ENCODE results near the gene SASH1.
A peak's percentile ranks its signal among the peaks of the same experiment; 100 is the strongest.

The SASH1 gene

DNA sequence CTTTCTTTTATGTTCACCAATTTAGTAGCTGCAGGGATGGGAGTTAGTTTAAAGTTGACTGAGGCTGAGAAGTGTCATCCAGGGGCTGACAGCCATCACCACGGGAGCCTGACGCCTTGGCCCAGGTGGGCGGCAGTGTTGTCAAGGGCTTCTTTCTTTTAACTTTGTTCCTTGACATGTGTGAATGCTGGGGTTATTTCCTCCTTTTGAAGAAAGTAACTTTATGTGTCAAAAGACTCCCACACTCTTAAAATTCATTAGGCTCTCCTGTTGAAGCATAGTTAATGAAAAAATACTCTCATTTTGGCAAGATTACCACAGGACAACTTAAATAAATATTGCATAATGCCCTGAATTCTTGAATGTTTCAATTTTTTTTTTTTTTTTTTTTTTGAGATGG, 50.0 kb downstream of the SASH1 start:
- no peak for DNase-seq
- in situ Hi-C loops (cut with HindIII; ENCODE audit: low pct_ligation_motif_present, low pct_unique_long_range_greater_than_20kb, low sequenced_read_pairs): no loop called here

DNA sequence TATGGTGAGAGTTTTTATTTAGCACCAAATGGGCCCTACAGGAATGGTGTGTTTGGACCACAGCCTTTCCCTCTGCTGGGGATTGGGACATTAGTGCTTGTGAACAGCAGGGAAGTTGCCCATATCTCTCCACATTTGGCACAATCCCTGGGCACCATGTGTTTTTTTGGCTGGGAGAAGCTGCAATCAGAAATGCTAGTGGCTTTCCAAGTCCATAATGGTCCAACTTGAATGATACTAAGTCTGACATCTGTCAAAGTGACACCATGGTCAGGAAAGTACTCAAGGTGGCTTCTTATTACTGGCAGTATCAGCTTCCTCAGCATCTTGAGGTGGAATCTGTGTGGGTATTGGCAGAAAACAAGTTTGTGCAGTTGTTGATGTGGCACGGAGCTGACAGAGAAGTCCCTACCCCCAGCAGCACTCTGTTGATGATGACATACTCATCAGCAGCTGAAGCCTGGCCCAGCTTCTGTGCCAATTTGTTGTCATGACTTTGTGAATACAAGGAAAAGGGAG, 53.0 kb downstream of the SASH1 start:
- in situ Hi-C loops (cut with HindIII; ENCODE audit: low pct_ligation_motif_present, low pct_unique_long_range_greater_than_20kb, low sequenced_read_pairs): no loop called here
- no peak for DNase-seq

DNA sequence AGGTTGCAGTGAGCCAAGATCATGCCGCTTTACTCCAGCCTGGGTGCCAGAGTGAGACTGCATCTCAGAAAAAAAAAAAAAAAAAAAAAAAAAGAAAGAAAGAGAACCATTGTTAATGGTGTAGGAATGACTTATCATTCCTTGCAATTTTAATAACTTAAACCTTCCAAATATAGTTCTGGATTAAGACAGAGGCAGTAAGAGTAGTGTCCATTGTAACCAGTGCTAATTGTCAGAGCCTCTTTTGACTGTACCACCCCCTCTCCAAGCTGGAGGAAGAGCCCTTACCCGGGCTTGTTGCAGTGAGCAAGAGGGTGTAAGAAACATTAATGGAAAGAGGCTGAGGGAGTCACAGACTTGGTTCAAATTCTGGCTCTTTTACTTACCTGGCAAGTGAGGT, 53.8 kb downstream of the SASH1 start:
- in situ Hi-C loops (cut with HindIII; ENCODE audit: low pct_ligation_motif_present, low pct_unique_long_range_greater_than_20kb, low sequenced_read_pairs): no loop called here
- DNase-seq: no peak

DNA sequence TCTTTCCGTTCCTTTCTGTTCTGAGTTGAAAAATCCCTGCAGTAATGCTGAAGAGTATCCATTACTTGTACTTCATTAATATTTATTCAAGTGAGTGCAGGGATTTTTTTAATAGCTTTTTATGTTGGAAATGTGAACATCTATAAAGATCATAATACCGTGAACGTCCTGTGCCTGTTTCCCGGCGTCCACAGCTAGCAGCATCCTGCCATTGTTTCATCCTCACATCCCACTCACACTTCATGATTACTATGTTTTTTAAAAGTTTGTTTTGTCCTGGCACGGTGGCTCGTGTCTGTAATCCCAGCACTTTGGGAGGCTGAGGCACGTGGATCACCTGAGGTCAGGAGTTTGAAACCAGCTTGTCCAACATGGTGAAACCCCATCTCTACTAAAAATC, 54.3 kb downstream of the SASH1 start:
- in situ Hi-C loops (cut with HindIII; ENCODE audit: low pct_ligation_motif_present, low pct_unique_long_range_greater_than_20kb, low sequenced_read_pairs): no loop called here
- DNase-seq: no peak

GRCh38 chr6:148398244-148398643, 55.6 kb downstream of the SASH1 start:
- in situ Hi-C loops (cut with HindIII; ENCODE audit: low pct_ligation_motif_present, low pct_unique_long_range_greater_than_20kb, low sequenced_read_pairs): no loop called here
- DNase-seq: no peak

- DNase-seq: no peak
- in situ Hi-C loops (cut with HindIII; ENCODE audit: low pct_ligation_motif_present, low pct_unique_long_range_greater_than_20kb, low sequenced_read_pairs): no loop called here
These were observed 56.0 kb downstream of the SASH1 start for GRCh38 chr6:148398678-148399077.

DNA sequence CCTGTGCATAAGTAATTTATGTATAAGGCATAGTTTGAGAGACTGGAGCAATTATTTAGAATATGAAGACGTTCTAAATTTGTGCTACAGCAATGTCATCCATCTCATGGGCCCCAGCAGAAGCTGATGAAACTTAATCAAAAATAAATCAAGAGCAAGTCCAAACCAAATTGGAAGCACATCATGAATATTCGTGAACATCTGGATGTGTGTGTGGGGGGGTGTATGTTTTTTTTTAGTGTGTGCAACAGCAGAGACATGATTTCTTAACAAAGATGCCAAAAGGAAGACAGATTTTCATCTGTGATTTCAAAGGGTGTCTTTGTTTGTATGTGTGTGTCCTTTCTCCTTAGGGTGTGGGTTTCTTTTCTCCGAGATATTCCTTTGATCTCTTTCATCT, 58.9 kb downstream of the SASH1 start:
- in situ Hi-C loops (cut with HindIII; ENCODE audit: low pct_ligation_motif_present, low pct_unique_long_range_greater_than_20kb, low sequenced_read_pairs): no loop called here
- no peak for DNase-seq

- no peak for DNase-seq
- in situ Hi-C loops (cut with HindIII; ENCODE audit: low pct_ligation_motif_present, low pct_unique_long_range_greater_than_20kb, low sequenced_read_pairs): no loop called here
These were observed 61.9 kb downstream of the SASH1 start for GRCh38 chr6:148404456-148405054.

DNA sequence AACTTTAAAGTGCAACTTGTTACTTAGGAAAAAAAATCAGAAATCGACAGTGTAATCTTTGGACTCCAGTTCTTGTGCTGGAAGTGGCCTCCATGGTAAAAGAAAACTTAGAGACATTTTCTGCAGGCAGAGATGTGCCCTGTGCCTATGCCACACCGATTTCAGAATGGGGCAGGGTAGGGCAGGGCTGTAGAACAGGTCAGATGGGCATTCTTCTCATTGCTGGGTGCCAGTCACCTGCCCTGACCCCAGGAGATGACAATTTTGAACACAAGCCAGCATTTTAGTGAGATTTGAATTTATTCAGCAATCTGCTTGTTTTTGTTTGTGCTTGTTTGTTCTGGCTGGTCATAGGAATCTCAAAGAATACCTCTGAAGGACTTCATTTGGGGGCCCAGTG, 63.3 kb downstream of the SASH1 start:
- in situ Hi-C loops (cut with HindIII; ENCODE audit: low pct_ligation_motif_present, low pct_unique_long_range_greater_than_20kb, low sequenced_read_pairs): no loop called here
- DNase-seq: no peak

DNA sequence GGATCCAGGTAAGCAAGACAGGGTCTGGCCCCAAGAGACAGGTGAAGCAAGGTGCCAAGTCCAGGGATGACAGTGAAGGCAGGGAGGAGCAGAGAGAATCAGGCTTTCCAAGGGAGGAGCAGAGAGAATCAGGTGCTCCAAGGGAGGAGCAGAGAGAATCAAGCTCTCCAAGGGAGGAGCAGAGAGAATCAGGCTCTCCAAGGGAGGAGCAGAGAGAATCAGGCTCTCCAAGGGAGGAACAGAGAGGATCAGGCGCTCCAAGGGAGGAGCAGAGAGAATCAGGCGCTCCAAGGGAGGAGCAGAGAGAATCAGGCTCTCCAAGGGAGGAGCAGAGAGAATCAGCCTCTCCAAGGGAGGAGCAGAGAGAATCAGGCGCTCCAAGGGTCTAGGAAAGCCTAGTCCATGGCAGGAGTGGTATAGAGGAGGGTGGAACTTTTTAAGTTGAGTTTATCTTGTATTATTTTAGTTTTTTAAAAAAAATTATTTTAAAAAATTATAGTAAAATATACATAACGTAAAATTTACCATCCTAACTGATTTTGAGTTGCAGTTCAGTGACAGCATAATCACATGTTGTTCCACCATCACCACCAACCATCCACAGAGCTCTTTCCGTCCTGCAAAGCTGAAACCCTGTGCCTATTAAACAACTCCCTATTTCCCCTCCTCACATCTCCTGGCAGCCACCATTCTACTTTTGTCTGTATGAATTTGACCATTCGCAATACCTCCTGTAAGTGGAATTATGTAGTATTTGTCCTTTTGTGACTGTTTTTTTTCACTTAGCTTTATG, 64.1 kb downstream of the SASH1 start:
- in situ Hi-C loops (cut with HindIII; ENCODE audit: low pct_ligation_motif_present, low pct_unique_long_range_greater_than_20kb, low sequenced_read_pairs): no loop called here
- no peak for DNase-seq

- DNase-seq: no peak
- in situ Hi-C loops (cut with HindIII; ENCODE audit: low pct_ligation_motif_present, low pct_unique_long_range_greater_than_20kb, low sequenced_read_pairs): no loop called here
These were observed 64.7 kb downstream of the SASH1 start for GRCh38 chr6:148407372-148407771.

DNA sequence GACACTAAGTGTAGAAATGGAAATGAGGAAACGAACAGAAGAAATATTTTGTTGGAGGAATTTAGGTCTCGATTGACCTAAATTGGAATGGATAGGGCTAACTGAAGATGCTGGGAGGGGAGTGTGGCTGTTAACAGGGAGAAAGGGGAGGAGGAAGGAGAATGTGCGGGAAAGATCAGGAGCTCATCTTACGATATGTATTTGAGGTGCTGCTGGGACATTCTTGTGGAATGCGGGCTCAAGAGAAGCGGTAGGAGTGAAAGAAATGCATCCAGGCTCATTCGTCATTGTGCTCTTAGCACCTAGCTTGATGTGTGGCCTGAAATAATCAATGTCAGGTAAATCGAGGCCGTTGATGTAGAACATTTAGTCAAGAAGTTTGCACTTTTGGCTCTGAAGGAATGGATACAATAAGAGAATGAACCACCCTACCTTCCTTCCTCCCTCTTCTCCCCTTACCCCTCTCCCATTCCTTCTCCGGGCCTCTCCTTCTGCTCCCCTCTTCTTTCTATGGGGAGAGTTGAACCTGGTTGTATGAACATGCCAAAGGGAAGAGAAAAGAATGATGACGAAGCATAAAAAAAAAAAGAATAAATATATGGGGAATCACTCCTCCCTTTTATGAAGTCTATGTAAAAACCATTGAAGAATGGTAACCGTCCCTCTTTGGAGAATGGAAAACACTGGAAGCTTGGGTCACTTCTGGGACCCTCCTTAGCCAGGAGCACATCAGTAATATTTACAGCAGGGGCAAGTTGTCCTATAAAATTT, 70.9 kb downstream of the SASH1 start:
- no peak for DNase-seq
- in situ Hi-C loops (cut with HindIII; ENCODE audit: low pct_ligation_motif_present, low pct_unique_long_range_greater_than_20kb, low sequenced_read_pairs): no loop called here

DNA sequence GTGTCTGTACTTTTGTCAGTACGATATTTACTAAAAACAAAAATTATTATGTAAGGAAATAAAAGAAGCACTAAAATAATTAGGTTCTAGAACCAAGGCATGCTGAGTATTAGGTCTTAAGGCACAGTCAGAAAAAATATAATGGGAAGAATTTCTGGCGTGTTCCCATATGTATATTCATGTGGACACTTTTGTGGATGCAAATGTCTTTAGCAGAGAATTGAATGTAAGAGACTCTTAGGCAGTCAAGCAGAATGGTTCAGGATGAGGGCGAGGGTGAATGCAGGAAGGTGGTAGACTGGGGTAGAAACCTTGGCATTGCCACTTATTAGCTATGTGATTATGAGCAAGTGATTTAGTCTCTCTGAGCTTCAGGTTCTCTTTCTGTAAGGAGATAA, 71.5 kb downstream of the SASH1 start:
- in situ Hi-C loops (cut with HindIII; ENCODE audit: low pct_ligation_motif_present, low pct_unique_long_range_greater_than_20kb, low sequenced_read_pairs): no loop called here
- DNase-seq: no peak

- in situ Hi-C loops (cut with HindIII; ENCODE audit: low pct_ligation_motif_present, low pct_unique_long_range_greater_than_20kb, low sequenced_read_pairs): no loop called here
- peak; percentile 33 for DNase-seq
These were observed 72.2 kb downstream of the SASH1 start for GRCh38 chr6:148414836-148415235.

DNA sequence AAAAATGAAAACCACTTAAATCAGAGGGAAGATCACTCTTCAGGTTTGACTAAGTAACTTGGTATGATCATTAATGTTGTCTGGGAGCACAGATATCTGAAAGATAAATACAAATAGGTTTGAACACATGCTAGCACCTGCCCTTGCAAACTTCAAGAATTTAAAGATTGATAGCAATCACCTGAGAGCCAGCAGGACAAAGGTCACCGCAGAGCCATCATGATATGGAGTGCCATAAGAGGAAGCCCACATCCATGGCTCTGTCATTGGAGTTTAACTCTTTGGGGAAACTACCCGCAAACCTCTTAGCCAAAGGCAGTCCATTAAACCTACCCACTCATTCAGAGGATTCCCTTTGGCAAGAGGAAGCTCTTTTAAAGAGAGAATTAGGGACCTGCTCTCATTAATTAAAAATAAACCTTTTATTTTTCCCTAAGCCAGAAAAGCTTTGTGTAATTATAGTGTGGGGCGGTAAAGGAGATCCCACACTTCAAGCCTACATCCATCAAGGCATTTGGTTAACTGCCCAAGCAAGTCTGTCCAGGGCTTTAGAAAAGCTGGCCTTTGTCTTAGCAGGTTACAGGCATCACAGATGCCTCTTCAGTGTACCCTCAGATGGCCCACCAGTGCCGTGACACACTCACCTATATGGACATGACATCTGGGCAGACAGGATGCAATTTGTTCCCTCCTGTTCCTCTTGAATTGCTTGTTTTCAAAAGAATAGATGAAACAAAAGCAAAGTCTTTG, 73.0 kb downstream of the SASH1 start:
- no peak for DNase-seq
- in situ Hi-C loops (cut with HindIII; ENCODE audit: low pct_ligation_motif_present, low pct_unique_long_range_greater_than_20kb, low sequenced_read_pairs): no loop called here

DNA sequence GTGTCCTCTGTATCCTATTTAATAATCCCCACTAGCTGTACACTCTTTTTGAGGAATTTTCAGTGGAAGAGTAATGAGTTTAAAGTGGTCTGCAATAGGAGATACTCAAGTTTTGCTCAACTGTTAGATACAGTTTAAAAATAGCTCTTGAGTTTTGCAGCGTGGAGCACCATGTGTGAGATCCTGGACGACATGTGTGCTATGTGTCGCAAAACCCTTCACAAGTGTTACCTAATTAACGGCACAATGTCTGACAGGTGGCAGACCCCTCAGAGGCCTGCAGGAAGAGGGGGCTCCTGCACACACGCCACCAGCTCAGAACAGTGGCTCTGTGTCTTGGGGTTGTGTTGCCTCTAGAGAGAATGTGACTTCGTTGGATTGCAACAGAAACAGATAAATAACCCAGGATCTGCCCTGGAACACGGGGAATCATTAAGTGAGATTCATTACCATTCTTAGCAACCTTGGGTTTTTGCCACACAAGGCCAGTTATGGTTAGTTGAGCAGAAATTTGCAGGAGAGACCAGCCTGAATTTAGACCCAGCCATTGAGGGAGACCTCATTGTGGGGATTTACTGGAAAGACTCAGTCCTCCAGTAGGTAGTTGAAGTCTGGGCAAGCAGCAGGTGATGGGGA, 73.8 kb downstream of the SASH1 start:
- in situ Hi-C loops (cut with HindIII; ENCODE audit: low pct_ligation_motif_present, low pct_unique_long_range_greater_than_20kb, low sequenced_read_pairs): no loop called here
- DNase-seq: no peak

DNA sequence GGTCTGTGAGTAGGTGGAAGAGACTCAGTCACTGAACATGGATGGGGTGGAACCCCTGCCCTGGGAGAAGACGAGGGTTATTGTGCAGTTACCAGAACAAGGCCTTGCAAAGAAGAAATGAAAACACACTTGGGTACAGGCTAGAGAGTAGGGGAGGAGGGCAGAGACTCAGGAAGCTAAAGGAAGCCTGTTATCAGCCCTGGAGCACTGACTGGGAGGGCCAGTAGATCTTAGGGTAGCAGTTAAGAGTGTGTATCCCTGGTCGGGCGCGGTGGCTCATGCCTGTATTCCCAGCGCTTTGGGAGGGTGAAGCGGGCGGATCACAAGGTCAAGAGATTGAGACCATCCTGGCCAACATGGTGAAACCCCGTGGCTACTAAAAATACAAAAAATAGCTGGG, 74.4 kb downstream of the SASH1 start:
- no peak for DNase-seq
- in situ Hi-C loops (cut with HindIII; ENCODE audit: low pct_ligation_motif_present, low pct_unique_long_range_greater_than_20kb, low sequenced_read_pairs): no loop called here

DNA sequence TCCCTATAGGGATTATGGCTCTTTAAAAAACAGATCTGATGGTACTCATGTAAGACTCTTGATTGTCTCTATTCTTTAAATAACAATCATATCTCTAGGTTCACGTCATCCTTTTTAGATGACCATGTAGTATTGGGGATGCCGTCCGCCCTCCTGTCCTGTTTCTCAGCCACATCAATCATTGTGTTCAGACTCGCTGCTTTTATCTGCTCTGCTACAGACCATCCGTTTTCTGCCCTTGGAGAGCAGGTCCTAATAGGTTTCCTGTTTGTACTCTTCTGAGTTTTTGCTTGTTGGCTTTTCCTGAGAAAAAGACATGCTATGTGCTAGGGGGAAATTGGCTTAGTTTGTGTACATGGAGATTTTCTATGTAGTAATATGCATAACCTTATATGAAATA, 76.8 kb downstream of the SASH1 start:
- in situ Hi-C loops (cut with HindIII; ENCODE audit: low pct_ligation_motif_present, low pct_unique_long_range_greater_than_20kb, low sequenced_read_pairs): no loop called here
- DNase-seq: no peak
